ENCODE measurements around the gene ACP2.
A peak's percentile ranks its signal among the peaks of the same experiment; 100 is the strongest.

The ACP2 gene

GRCh38 chr11:47251751-47252150, 3.1 kb upstream of the ACP2 start:
- FAIRE-seq (no peak), DNase-seq (ENCODE audit: insufficient read length) (no peak)
- TF ChIP-seq TAF1 (IDR thresholded peaks at IDR 0.05; ENCODE audit: borderline replicate concordance, low read depth, low read length): no peak
- no peak for TF ChIP-seq POLR2A (IDR thresholded peaks at IDR 0.05; ENCODE audit: low read depth, low read length)
- no peak for TF ChIP-seq POLR2AphosphoS5 (IDR thresholded peaks at IDR 0.05; ENCODE audit: low read depth, low read length)

GRCh38 chr11:47249378-47249715, 733 bp upstream of the ACP2 start:
- TF ChIP-seq TAF1 (IDR thresholded peaks at IDR 0.05; ENCODE audit: borderline replicate concordance, low read depth, low read length) (no peak), POLR2AphosphoS5 (IDR thresholded peaks at IDR 0.05; ENCODE audit: low read depth, low read length) (no peak), POLR2A (IDR thresholded peaks at IDR 0.05; ENCODE audit: low read depth, low read length) (no peak)
- FAIRE-seq (no peak), DNase-seq (ENCODE audit: insufficient read length) (no peak)

DNA sequence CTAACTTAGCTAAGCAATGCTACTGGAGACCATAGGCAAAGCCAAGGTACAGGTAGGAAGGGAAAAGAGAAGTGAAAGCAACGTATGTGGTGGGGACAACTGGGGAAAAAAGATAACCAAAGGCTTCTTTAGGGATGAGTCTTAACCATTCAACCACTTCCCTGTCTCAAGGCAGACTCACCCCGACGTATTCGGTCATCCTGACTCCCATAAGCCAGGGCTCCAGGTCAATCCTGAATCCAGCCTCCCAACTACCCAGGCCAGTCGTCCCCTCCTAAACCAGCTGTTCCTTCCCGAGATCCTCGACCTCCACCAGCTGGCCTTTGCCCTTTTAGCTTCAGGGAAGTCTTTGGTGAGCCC, 330 bp downstream of the ACP2 start:
- DNase-seq (ENCODE audit: insufficient read length) (no peak), FAIRE-seq (no peak)
- TF ChIP-seq POLR2AphosphoS5 (IDR thresholded peaks at IDR 0.05; ENCODE audit: low read depth, low read length) (no peak), POLR2A (IDR thresholded peaks at IDR 0.05; ENCODE audit: low read depth, low read length) (no peak), TAF1 (IDR thresholded peaks at IDR 0.05; ENCODE audit: borderline replicate concordance, low read depth, low read length) (no peak)

DNA sequence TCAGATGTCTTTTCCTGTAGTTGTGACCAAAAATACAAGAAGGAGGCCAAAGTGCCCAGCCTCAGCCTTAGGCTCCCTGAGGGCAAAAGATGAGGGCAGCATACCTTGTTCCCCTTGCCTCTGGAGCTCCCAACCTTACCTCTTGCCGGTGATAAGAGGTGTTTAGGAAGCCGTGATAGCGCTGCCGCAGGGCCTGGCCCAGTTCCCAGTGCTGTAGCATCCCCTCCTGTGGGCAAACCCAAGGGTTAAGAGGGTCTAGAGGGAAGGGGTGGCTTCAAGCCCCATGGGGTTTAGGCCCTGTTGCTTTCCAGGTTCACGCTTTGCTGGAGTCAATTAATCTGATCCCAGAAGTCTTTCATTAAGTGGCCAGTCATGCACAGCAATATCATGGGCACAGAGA, 1.1 kb downstream of the ACP2 start:
- FAIRE-seq: peak; percentile 5
- no peak for DNase-seq (ENCODE audit: insufficient read length)
- no peak for TF ChIP-seq TAF1 (IDR thresholded peaks at IDR 0.05; ENCODE audit: borderline replicate concordance, low read depth, low read length)
- TF ChIP-seq POLR2AphosphoS5 (IDR thresholded peaks at IDR 0.05; ENCODE audit: low read depth, low read length): no peak
- no peak for TF ChIP-seq POLR2A (IDR thresholded peaks at IDR 0.05; ENCODE audit: low read depth, low read length)

DNA sequence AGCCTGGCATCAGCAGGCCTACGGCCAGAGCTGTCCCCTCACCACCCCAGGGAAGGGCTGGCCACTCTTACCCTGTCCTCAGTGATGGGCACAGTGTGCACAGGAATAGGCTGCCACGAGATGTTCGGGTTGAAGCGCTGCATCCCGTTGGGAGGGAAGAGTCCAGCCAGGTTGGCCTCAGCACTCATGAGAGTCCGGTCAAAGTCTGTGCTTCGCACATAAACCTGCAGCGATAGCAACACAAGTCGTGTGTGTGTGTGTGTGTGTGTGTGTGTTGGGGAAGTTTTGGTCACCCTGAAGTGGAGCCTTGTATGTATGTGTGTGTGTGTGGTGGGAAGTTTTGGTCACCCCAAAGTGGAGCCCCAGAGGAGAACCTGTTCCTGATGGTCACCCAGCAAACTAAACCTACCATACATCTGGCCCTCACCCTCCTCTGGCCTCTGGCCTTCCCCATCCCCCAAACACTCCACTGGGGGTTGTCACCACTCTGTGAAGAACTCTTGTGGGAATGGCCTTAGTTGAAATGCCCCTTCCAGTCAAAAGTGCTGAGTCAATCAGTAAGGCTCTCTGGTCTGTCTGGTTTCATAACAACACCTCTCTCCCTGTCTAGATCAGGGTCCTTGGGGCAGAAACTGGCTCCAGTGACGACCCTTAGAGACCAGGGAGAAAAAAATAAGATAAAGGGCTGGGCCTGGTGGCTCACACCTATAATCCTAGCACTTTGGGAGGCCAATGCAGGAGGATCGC, 2.8 kb downstream of the ACP2 start:
- TF ChIP-seq TAF1 (IDR thresholded peaks at IDR 0.05; ENCODE audit: borderline replicate concordance, low read depth, low read length): no peak
- no peak for TF ChIP-seq POLR2AphosphoS5 (IDR thresholded peaks at IDR 0.05; ENCODE audit: low read depth, low read length)
- no peak for TF ChIP-seq POLR2A (IDR thresholded peaks at IDR 0.05; ENCODE audit: low read depth, low read length)
- DNase-seq (ENCODE audit: insufficient read length): no peak
- FAIRE-seq: no peak

DNA sequence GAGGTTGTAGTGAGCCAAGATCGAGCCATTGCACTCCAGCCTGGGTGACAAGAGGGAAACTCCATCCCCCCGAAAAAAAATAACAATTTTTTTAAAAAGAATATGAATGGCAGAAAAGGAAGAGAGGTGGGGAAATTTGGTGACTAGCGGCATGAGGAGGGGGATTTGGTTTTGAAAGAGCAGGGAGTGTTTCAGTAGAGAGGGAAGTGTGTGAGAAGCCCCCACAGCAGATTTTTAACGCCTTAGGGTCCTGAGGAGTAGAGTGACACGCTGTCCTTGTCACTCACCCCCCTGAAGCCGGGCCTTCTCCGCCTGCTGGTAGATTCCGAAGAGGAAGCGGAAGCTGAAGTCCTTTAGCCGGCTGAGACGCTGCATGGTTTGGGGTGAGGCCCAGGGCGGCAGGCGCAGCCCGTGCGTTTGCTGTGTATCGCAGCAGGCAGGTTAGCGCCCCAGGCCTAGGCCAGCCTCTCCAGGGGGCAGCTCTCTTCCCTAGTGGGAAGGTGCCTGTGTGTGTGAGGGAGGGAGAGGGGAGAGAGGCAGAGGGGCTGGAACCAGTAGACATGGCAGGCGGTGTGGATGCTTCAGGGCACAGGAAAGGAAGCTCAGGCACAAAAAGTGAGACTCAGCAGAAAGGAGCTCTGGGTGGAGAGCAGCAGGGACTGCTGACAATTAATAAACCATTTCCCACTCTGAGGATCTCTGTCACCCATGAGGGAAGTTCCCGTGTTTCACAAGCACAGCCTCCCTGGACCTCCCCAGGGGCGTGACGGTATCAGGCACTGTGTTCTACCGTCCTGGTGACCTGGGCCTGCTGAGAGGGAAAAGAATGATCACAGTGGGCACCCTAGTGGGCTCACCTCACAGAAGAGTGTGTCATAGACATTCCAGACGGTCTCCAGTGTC, 3.9 kb downstream of the ACP2 start:
- no peak for FAIRE-seq
- no peak for DNase-seq (ENCODE audit: insufficient read length)
- no peak for TF ChIP-seq POLR2A (IDR thresholded peaks at IDR 0.05; ENCODE audit: low read depth, low read length)

- FAIRE-seq (no peak), DNase-seq (ENCODE audit: insufficient read length) (no peak)
Observed at GRCh38 chr11:47243454-47243853, 5.2 kb downstream of the ACP2 start.

DNA sequence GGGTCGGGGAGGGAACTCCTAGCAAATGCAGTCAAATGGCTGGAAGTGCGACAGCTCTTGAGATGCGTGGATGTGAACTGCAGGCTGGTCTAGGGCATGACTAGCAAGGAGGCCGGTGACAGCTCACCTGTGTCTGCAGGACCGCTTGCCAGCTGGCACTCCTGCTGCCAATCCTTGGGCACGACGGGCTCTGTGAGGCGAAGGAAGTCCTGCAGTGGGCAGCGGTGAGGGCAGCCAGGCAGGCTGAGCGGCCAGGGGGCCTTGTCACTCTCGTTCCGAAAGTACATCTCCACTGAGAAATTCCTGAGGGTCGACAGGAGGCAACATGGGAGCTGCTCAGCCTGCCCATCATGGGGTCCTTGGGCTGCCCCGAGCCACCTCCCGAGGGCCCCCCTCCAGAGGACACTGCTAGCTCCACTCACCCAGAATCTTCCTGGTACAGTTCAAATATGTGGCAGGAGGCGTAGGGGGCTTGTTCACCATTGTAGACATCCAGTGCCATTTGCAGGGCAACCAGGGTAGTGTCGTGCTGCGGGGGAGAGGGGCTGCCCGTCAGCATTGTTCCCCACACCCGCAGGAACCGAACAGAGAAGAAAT, 5.9 kb downstream of the ACP2 start:
- no peak for FAIRE-seq
- TF ChIP-seq POLR2AphosphoS5 (IDR thresholded peaks at IDR 0.05; ENCODE audit: low read depth, low read length) (0 out of 2 replicates have a peak, but pooled peaks have one; percentile 49), POLR2A (IDR thresholded peaks at IDR 0.05; ENCODE audit: low read depth, low read length) (0 out of 2 replicates have a peak, but pooled peaks have one; percentile 9), TAF1 (IDR thresholded peaks at IDR 0.05; ENCODE audit: borderline replicate concordance, low read depth, low read length) (no peak)

More at GRCh38 chr11:47243454-47243853, 5.2 kb downstream of the ACP2 start:
- TF ChIP-seq POLR2AphosphoS5 (IDR thresholded peaks at IDR 0.05; ENCODE audit: low read depth, low read length): no peak
- TF ChIP-seq POLR2A (IDR thresholded peaks at IDR 0.05; ENCODE audit: low read depth, low read length): no peak
- TF ChIP-seq TAF1 (IDR thresholded peaks at IDR 0.05; ENCODE audit: borderline replicate concordance, low read depth, low read length): no peak

GRCh38 chr11:47241841-47242301, 6.7 kb downstream of the ACP2 start:
- FAIRE-seq: no peak
- TF ChIP-seq POLR2A (IDR thresholded peaks at IDR 0.05; ENCODE audit: low read depth, low read length) (no peak), TAF1 (IDR thresholded peaks at IDR 0.05; ENCODE audit: borderline replicate concordance, low read depth, low read length) (no peak), POLR2AphosphoS5 (IDR thresholded peaks at IDR 0.05; ENCODE audit: low read depth, low read length) (no peak)
- no peak for DNase-seq (ENCODE audit: insufficient read length)

More for the DNA sequence above, 5.9 kb downstream of the ACP2 start:
- no peak for DNase-seq (ENCODE audit: insufficient read length)

DNA sequence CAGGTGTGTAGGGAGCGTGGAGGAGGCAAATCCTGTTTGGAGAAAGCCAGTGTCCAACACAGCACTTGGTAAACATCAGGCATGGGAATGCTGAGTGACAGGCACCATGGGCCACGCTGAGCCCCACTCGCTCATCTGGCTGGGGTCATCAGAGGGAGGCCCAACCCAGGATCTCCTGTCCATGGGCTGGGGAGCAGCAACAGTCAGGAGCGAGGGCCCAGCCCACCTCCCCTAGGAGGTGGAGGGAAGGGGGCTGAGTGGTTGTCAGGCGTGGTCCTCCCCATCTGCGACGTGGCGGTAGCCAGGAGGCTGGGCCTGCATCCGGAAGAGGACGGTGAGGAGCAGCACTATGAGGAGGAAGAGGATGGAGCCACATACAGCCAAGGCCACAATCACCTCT, 8.8 kb downstream of the ACP2 start:
- no peak for TF ChIP-seq POLR2AphosphoS5 (IDR thresholded peaks at IDR 0.05; ENCODE audit: low read depth, low read length)
- no peak for TF ChIP-seq TAF1 (IDR thresholded peaks at IDR 0.05; ENCODE audit: borderline replicate concordance, low read depth, low read length)
- TF ChIP-seq POLR2A (IDR thresholded peaks at IDR 0.05; ENCODE audit: low read depth, low read length): no peak; the same call in 1 of the 2 replicates
- FAIRE-seq: no peak
- no peak for DNase-seq (ENCODE audit: insufficient read length)

- FAIRE-seq: no peak
- TF ChIP-seq POLR2A (IDR thresholded peaks at IDR 0.05; ENCODE audit: low read depth, low read length): no peak
- TF ChIP-seq TAF1 (IDR thresholded peaks at IDR 0.05; ENCODE audit: borderline replicate concordance, low read depth, low read length): no peak
- TF ChIP-seq POLR2AphosphoS5 (IDR thresholded peaks at IDR 0.05; ENCODE audit: low read depth, low read length): no peak
- no peak for DNase-seq (ENCODE audit: insufficient read length)
Observed at GRCh38 chr11:47236482-47236881, 12.1 kb downstream of the ACP2 start.
